Measurements from ENCODE around the gene ATXN1. TPM values are rescaled to one million over a fixed set of nuclear protein-coding genes. Genes with fewer than 3 reads are reported as not detected.

The ATXN1 gene
- total RNA-seq, 1 experiment from 2014 or later, result 25.6 TPM

- intact Hi-C loops (cut with micrococcal nuclease; ENCODE audit: unreplicated experiment), result no loop called here
- ChIA-PET POLR2A (ENCODE audit: low non-redundant PET) (no interaction called here), CTCF (no interaction called here)
- Histone ChIP-seq H3K27me3 (replicated peaks; ENCODE audit: insufficient read depth, low read depth, low read length, poor library complexity) (no peaks in the 10 kb centered on the region), H3K9me3 (ENCODE audit: low read depth, low read length, poor library complexity, severe bottlenecking) (no peaks in the 10 kb centered on the region), H3K27ac (ENCODE audit: low read depth, low read length, poor library complexity, severe bottlenecking) (no peak overlapping the region), H3K36me3 (ENCODE audit: insufficient read depth, low read length, poor library complexity, severe bottlenecking) (no peaks in the 10 kb centered on the region), H3K4me1 (ENCODE audit: insufficient read depth, low read length, poor library complexity, severe bottlenecking) (no peaks in the 10 kb centered on the region), H3K4me3 (ENCODE audit: low read depth, low read length, poor library complexity, severe bottlenecking) (no peak overlapping the region)
- BruUV-seq (replicated peaks), result no TSS peak
- DNase-seq (ENCODE audit: low spot score), result no peak
- TF ChIP-seq EZH2 (IDR thresholded peaks at IDR 0.05; ENCODE audit: borderline replicate concordance, low read depth, low read length, poor library complexity, severe bottlenecking) (no peak), CTCF (conservative IDR thresholded peaks at IDR 0.05; ENCODE audit: low read depth, low read length) (no peak)
Observed at GRCh38 chr6:16367571-16367970, 393.7 kb downstream of the ATXN1 start.

GRCh38 chr6:16363749-16364148 lies 397.5 kb downstream of the ATXN1 start:
- H3K36me3 ChIP-seq (ENCODE audit: insufficient read depth, low read length, poor library complexity, severe bottlenecking), result no peaks in the 10 kb centered on the region
- no peak overlapping the region for H3K4me3 ChIP-seq (ENCODE audit: low read depth, low read length, poor library complexity, severe bottlenecking)
- TF ChIP-seq EZH2 (IDR thresholded peaks at IDR 0.05; ENCODE audit: borderline replicate concordance, low read depth, low read length, poor library complexity, severe bottlenecking), result no peak
- no peak for TF ChIP-seq CTCF (conservative IDR thresholded peaks at IDR 0.05; ENCODE audit: low read depth, low read length)
- no peak for DNase-seq (ENCODE audit: low spot score)
- H3K9me3 ChIP-seq (ENCODE audit: low read depth, low read length, poor library complexity, severe bottlenecking), result no peaks in the 10 kb centered on the region
- no peaks in the 10 kb centered on the region for H3K4me1 ChIP-seq (ENCODE audit: insufficient read depth, low read length, poor library complexity, severe bottlenecking)
- no peak overlapping the region for H3K27ac ChIP-seq (ENCODE audit: low read depth, low read length, poor library complexity, severe bottlenecking)
- ChIA-PET POLR2A (ENCODE audit: low non-redundant PET) (no interaction called here), CTCF (interaction anchor here (0.6 kb wide), 1 partner anchor 142 kb away, joined by 5 read pairs; no protein-coding TSS in a partner anchor)
- no TSS peak for BruUV-seq (replicated peaks)
- H3K27me3 ChIP-seq (replicated peaks; ENCODE audit: insufficient read depth, low read depth, low read length, poor library complexity), result no peaks in the 10 kb centered on the region
- intact Hi-C loops (cut with micrococcal nuclease; ENCODE audit: unreplicated experiment), result no loop called here

GRCh38 chr6:16362819-16363589 lies 398.3 kb downstream of the ATXN1 start:
- ChIA-PET POLR2A (ENCODE audit: low non-redundant PET) (no interaction called here), CTCF (no interaction called here)
- BruUV-seq (replicated peaks), result no TSS peak
- H3K36me3 ChIP-seq (ENCODE audit: insufficient read depth, low read length, poor library complexity, severe bottlenecking), result no peaks in the 10 kb centered on the region
- H3K4me3 ChIP-seq (ENCODE audit: low read depth, low read length, poor library complexity, severe bottlenecking), result no peak overlapping the region
- no peaks in the 10 kb centered on the region for H3K27me3 ChIP-seq (replicated peaks; ENCODE audit: insufficient read depth, low read depth, low read length, poor library complexity)
- H3K9me3 ChIP-seq (ENCODE audit: low read depth, low read length, poor library complexity, severe bottlenecking), result no peaks in the 10 kb centered on the region
- intact Hi-C loops (cut with micrococcal nuclease; ENCODE audit: unreplicated experiment), result no loop called here
- H3K27ac ChIP-seq (ENCODE audit: low read depth, low read length, poor library complexity, severe bottlenecking), result no peak overlapping the region
- TF ChIP-seq CTCF (conservative IDR thresholded peaks at IDR 0.05; ENCODE audit: low read depth, low read length) (no peak), EZH2 (IDR thresholded peaks at IDR 0.05; ENCODE audit: borderline replicate concordance, low read depth, low read length, poor library complexity, severe bottlenecking) (no peak)
- H3K4me1 ChIP-seq (ENCODE audit: insufficient read depth, low read length, poor library complexity, severe bottlenecking), result no peaks in the 10 kb centered on the region
- DNase-seq (ENCODE audit: low spot score), result no peak
